Sigmoid colon (tissue), 7 donors: ENCODE measurements around the gene RBM4B. TPM values are rescaled to one million over a fixed set of nuclear protein-coding genes. Genes with fewer than 3 reads are reported as not detected.

Experiments used
- DNase-seq: peaks from one replicate; pipeline ENCODE4 v3.0.0-alpha.2; 2019
- H3K27ac ChIP-seq, 4 donors: fragments of 200-600 bp; sonication (generic); one replicate each; pipeline ENCODE4 v1.5.1; 2016 to 2019; ENCODE audit warnings: mild to moderate bottlenecking in 1 of 4
- H3K27me3 ChIP-seq, 3 donors: fragments of 200-600 bp; sonication (generic); one replicate each; pipeline ENCODE4 v1.5.1; 2019; ENCODE audit warnings: mild to moderate bottlenecking in 1 of 3
- H3K36me3 ChIP-seq, 4 donors: fragments of 200-600 bp; sonication (generic); one replicate each; pipeline ENCODE4 v1.5.1; 2016 to 2019
- H3K4me1 ChIP-seq, 4 donors: fragments of 200-600 bp; sonication (generic); one replicate each; pipeline ENCODE4 v1.5.1; 2017 to 2019
- H3K4me3 ChIP-seq, 4 donors: fragments of 200-600 bp; sonication (generic); one replicate each; pipeline ENCODE4 v1.5.1; 2017 to 2019; ENCODE audit warnings: mild to moderate bottlenecking in 2 of 4, moderate library complexity in 1 of 4
- H3K9me3 ChIP-seq, 4 donors: fragments of 200-600 bp in 3 of 4; sonication (generic) in 3 of 4; one replicate each; pipeline versions ENCODE4 v1.5.1 to v1.6.1; 2013 to 2019
- EP300 ChIP-seq, 4 donors: sonication (generic); formaldehyde crosslinking; IDR thresholded peaks; one replicate each; pipeline ENCODE4 v1.6.1; 2017; ENCODE audit warnings: antibody characterized with exemption in 4 of 4
- POLR2A ChIP-seq, 2 donors: fragments of 450-650 bp; IDR thresholded peaks; one replicate each; pipeline ENCODE4 v1.6.1; 2016; ENCODE audit warnings: antibody characterized with exemption in 2 of 2, mild to moderate bottlenecking in 2 of 2, moderate library complexity in 2 of 2
- POLR2AphosphoS5 ChIP-seq, 4 donors: sonication (generic); formaldehyde crosslinking; IDR thresholded peaks; one replicate each; pipeline ENCODE4 v1.6.1; 2017; ENCODE audit warnings: antibody characterized with exemption in 4 of 4
- WGBS, 2 donors: extraction: QIAGEN DNeasy Blood & Tissue Kit; methylation state at CpG; one replicate each; pipeline ENCODE4 v1.1.7; 2013; 5-methylcytosine and 5-hydroxymethylcytosine counted together
- intact Hi-C: fragments of 100-400 bp; cut with DNase I; formaldehyde crosslinking; loops from one replicate; pipeline ENCODE4 v1.15.1; 2023
- polyA plus RNA-seq, 3 donors: library from polyadenylated mRNA; stranded (reverse); fragments of 200-250 nt; gene quantifications; one replicate each; pipeline ENCODE4 v1.2.3, GENCODE V29; 2013
- total RNA-seq, 4 donors: library from RNA; depleted of rRNA; stranded (reverse); fragments of >200 nt; gene quantifications; one replicate each; pipeline ENCODE4 v1.1.0, GENCODE V29; 2016
- TF ChIP-seq, protein P1 (sequence below), 4 experiments: fragments of 450-650 bp in 3 of 4; fragments of 200-600 bp in 1 of 4; IDR thresholded peaks; one replicate each; pipeline ENCODE4 v1.5.1; 2016 to 2019; ENCODE audit warnings: antibody characterized with exemption in 4 of 4, mild to moderate bottlenecking in 3 of 4, moderate library complexity in 2 of 4
- donor health status: healthy with polysubstance abuse.
- donor health status: Bipolar disorder and iron deficiency.
- donor health status: healthy.

RBM4B gene
- total and polyA plus RNA-seq, 7 donors, result 6.6 to 30.7 (median 14.0) TPM

DNA sequence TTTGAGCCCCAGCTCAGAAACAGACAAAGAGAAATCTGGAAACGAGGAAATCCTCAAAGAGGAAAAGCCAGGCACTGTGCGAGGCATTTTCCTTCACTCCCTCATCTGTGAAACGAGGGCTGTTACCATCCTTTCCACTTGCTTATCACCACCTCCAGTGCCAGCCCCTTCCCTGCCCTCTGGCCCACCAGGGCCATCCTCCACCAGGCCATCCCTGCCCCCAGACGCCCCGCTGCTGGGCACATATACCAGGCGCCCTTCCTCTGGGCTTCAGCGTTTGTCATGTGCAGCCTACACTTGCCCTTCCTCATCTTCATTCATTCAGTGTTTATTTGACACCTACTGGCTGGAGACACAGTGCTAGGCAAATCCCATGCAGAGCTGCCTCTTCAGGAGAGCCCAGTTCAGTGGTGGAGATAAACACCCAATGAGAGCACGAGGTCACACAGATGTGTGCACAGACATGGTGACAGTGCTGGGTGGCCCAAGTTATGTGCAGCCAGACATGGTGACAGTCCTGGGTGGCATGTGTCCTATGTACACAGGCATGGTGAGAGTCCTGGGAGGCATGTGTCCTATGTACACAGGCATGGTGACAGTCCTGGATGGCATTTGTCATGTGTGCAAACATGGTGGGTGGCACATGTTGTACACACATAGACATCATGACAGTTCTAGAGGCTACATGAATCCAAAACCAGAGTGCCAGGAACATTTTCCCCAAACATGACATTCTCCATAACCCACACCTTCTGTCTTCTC lies 41.6 kb upstream of the RBM4B start:
- Histone ChIP-seq H3K9me3 (no peaks in the 10 kb centered on the region), H3K4me1 (no peaks in the 10 kb centered on the region), H3K4me3 (no peak overlapping the region), H3K36me3 (no peaks in the 10 kb centered on the region), H3K27me3 (peaks cover 0 to 27% (median 12%) of the 10 kb centered on the region in 3 donors), H3K27ac (no peak overlapping the region)
- TF ChIP-seq EP300 (IDR thresholded peaks at IDR 0.05) (no peak), POLR2A (IDR thresholded peaks at IDR 0.05) (no peak), POLR2AphosphoS5 (IDR thresholded peaks at IDR 0.05) (no peak)
- TF ChIP-seq, protein P1, sequence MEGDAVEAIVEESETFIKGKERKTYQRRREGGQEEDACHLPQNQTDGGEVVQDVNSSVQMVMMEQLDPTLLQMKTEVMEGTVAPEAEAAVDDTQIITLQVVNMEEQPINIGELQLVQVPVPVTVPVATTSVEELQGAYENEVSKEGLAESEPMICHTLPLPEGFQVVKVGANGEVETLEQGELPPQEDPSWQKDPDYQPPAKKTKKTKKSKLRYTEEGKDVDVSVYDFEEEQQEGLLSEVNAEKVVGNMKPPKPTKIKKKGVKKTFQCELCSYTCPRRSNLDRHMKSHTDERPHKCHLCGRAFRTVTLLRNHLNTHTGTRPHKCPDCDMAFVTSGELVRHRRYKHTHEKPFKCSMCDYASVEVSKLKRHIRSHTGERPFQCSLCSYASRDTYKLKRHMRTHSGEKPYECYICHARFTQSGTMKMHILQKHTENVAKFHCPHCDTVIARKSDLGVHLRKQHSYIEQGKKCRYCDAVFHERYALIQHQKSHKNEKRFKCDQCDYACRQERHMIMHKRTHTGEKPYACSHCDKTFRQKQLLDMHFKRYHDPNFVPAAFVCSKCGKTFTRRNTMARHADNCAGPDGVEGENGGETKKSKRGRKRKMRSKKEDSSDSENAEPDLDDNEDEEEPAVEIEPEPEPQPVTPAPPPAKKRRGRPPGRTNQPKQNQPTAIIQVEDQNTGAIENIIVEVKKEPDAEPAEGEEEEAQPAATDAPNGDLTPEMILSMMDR (IDR thresholded peaks at IDR 0.05), result no peak
- 77 to 80% methylated on average over 8 of the region's 8 CpGs for WGBS, 2 donors
- no peak for DNase-seq
- intact Hi-C loops, result no loop called here

GRCh38 chr11:66718320-66718971 lies 40.8 kb upstream of the RBM4B start:
- Histone ChIP-seq H3K27ac (no peak overlapping the region), H3K36me3 (no peaks in the 10 kb centered on the region), H3K27me3 (peaks cover 0 to 27% (median 12%) of the 10 kb centered on the region in 3 donors), H3K9me3 (no peaks in the 10 kb centered on the region), H3K4me3 (no peak overlapping the region), H3K4me1 (no peaks in the 10 kb centered on the region)
- intact Hi-C loops, result no loop called here
- TF ChIP-seq, protein P1 (IDR thresholded peaks at IDR 0.05), result peak in 1 of 4 experiments; percentile 15
- no peak for TF ChIP-seq POLR2AphosphoS5 (IDR thresholded peaks at IDR 0.05)
- no peak for DNase-seq
- WGBS, 2 donors, result 14 to 67% methylated on average over 26 of the region's 26 CpGs

GRCh38 chr11:66717925-66718319 lies 40.2 kb upstream of the RBM4B start:
- peaks cover 0 to 27% (median 12%) of the 10 kb centered on the region in 3 donors for H3K27me3 ChIP-seq
- H3K36me3 ChIP-seq, result no peaks in the 10 kb centered on the region
- no peak overlapping the region for H3K4me3 ChIP-seq
- 56 to 77% methylated on average over 14 of the region's 14 CpGs for WGBS, 2 donors
- H3K4me1 ChIP-seq, result no peaks in the 10 kb centered on the region
- no peak overlapping the region for H3K27ac ChIP-seq
- H3K9me3 ChIP-seq, result no peaks in the 10 kb centered on the region
- intact Hi-C loops, result no loop called here
- TF ChIP-seq POLR2AphosphoS5 (IDR thresholded peaks at IDR 0.05), result no peak
- TF ChIP-seq, protein P1 (IDR thresholded peaks at IDR 0.05), result no peak
- no peak for TF ChIP-seq EP300 (IDR thresholded peaks at IDR 0.05)
- no peak for TF ChIP-seq POLR2A (IDR thresholded peaks at IDR 0.05)
- no peak for DNase-seq

DNA sequence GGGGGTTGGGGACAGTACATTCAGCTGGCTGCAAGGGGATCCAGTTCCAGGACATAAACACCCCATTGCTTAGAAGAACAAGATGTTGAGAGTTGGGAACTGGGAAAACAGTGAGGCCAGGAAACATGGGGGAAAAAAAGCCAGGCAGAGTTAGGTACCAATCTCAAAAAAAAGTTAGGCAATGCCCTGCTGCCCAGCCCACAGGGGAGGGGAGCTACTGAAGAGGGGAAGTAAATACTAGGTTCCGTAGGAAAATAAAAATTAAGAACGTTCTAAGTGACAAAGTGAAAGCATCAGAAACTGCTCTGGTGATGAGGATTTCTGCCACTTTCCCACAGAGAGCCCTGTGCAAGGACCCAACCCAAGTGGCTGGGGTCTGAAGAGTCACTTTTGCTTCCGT lies 39.3 kb upstream of the RBM4B start:
- no peaks in the 10 kb centered on the region for H3K36me3 ChIP-seq
- no peak for DNase-seq
- no peaks in the 10 kb centered on the region for H3K9me3 ChIP-seq
- H3K4me1 ChIP-seq, result no peaks in the 10 kb centered on the region
- intact Hi-C loops, result no loop called here
- peaks cover 0 to 27% (median 12%) of the 10 kb centered on the region in 3 donors for H3K27me3 ChIP-seq
- no peak overlapping the region for H3K27ac ChIP-seq
- no peak overlapping the region for H3K4me3 ChIP-seq
- TF ChIP-seq POLR2A (IDR thresholded peaks at IDR 0.05) (no peak), POLR2AphosphoS5 (IDR thresholded peaks at IDR 0.05) (no peak), EP300 (IDR thresholded peaks at IDR 0.05) (no peak)
- TF ChIP-seq, protein P1 (IDR thresholded peaks at IDR 0.05), result no peak
- 72 to 89% methylated on average over 3 of the region's 3 CpGs for WGBS, 2 donors
